MV-4-11 (cell line): Measurements from ENCODE around the gene SH3PXD2B.
"Not testable (repeated sequence)": the region's sequence is repeated elsewhere in the genome, so short reads cannot be mapped to it uniquely, and the experiment has no call there.

Experiments used
- DNase-seq: peaks from one replicate; lab custom pipeline; 2025; lab: John Stamatoyannopoulos, UW

The SH3PXD2B gene

DNA sequence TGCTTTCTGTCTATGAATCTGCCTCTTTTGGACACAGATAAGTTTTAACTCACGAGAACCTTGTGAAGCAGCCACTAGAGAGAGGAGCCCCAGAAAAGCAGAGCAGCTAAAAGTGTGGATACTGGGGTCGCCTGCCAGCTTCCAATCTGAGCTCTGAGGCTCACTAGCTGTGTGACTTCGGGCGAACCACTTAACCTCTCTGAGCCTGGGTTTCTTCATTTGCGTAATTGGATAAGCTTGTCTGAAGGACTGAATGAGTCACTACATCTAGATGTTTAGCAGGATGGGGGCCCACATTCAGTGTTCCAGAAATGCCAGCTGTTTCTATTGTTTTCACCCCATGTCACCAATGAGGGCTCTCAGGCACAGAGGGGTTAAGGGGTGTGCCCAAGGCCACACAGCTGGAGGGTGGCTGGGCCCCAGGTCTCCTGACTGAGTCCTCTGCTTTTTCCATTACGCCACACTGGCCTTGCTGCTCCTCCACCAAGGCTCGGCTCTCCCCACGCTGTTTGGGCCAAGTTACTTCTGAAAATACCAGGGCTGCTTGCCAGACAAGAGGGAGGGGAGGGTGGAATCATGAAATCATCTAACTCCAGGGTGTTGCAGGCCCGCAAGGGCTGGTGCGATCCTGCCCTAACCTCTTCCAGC, 36.2 kb downstream of the SH3PXD2B start:
- DNase-seq = peak; percentile 59

DNA sequence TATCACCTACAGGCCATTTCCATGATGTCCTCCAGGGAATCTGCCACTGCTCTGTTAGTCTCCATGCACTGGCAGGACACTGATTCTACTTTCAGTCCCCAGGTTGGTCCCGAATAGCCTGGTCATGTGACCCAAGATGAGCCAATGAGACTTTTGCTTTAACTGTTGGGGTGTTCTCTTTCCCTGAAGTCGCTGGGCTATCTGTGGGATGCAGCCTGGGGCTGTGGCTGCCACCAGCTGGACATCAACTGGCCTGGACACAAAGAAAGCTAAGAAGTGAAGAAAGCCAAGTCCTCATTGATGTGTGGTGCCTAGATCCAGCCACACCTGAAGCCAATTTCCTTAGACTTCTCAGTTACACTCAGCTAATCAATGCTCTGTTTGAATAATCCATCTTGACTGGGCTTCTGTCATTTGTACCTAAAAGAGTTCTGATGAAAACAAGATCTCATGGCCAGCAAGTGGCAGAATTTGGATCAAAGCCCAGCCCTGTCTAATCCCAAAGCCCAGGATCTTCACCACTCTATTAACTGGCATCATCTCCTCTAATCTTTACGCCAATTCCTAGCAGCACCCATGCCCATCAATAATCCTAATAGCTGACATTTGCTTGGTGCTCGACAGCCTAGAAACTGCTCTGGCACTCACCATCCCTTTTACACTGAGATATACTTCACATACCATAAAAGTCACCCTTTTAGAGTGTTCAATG, 37.0 kb downstream of the SH3PXD2B start:
- DNase-seq = no peak

DNA sequence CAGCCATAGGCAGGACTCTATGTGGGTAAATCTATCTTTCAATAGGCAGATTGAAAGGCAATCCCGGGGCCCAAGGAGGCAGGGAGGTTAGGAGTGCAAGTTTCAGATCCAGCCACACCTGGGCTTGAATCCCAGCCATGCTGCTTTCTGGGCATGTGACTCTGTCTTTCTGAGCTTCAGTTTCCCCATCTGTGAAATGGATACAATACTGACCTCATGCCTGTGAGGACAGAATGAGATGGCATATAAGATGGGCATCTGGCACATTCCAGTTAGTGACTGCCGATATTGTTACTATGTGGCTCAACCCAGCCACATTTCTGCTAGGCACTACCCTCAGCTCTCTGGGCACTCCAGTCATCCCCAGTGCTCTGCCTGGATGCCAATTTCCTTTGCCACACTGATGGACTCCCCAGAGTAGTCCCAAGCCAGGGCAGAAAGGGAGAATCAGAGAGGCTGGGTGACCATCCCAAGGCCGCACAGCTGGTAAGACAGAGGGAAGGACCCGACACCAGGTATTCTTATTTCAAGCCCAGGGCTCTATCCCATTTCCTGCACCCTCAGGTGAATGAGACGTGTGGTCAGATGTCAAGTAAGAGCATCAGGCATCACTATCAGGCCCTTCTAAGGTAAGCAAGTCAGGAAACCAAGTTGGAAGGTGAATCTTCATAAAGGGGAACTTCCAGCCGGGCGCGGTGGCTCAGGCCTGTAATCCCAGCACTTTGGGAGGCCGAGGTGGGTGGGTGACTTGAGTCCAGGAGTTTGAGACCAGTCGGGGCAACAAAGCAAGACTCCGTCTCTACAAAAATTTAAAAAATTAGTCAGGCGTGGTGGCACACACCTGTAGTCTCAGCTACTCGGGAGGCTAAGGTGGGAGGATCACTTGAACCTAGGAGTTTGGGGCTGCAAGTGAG, 38.7 kb downstream of the SH3PXD2B start:
- DNase-seq = no peak

DNA sequence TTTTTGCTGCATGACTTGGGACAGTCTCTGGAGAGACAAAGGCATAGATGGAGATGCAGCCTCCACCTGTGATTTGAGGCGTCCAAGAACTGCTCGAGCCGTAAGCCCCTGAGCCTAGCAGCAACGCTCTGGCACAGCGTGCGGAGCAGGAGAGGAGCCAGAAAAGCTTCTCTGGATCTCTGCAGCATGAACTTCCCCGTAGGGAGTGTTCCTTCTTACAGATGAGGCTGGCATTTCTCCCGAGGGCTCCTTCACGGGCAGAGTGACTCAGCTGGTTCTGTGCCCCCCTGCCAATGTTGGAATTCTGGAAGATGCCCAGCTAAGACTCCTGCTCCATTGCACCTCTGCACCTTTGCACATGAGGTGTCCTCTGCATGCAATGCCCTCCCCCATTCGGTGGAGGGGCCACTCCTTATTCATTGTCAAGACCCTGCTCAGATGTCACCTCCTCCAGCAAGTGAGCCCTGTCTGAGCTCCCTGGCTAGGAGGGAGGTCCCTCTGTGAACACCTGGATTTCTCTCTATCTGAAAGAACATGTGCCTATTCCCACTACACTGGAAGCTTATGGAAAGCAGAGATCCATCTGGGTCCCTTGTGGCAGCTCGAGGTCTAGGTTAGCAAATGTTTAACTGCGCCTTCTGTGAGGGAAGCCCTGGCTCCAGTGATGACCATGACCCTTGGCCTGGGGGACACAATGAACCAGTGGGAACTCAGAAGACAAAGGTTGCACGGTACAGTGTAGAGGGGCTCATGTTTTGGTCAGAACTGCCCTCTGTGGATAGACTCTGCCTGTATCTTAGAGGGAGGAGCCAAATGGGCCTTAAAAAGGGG, 39.6 kb downstream of the SH3PXD2B start:
- DNase-seq = no peak

DNA sequence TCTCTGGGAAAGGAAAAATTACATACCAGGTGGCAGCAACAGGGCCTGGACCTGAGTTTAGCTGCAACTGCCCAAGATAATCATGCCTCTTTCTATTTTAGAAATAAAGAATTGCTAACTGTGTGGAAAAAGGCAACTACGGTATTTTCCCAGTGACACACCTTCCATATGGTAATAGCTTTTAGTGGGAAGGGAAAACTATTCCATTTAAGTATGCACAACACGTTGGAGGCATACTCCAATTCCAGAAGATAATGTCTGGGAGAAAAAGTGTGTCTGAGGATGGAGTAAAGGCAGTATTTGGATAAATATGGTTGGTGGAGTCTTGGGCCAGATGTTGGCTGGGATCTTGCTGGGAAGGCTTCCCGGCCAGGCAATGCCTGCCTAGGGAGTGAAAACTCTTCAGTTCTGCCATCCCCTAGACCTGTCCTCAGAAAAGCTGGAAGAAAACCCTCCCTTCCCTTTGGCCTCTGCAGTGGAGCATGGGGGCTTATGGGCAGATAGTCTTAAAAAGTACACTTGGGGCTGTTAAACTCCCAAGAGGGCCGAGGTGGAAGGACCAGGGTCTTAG, 40.6 kb downstream of the SH3PXD2B start:
- no peak for DNase-seq

DNA sequence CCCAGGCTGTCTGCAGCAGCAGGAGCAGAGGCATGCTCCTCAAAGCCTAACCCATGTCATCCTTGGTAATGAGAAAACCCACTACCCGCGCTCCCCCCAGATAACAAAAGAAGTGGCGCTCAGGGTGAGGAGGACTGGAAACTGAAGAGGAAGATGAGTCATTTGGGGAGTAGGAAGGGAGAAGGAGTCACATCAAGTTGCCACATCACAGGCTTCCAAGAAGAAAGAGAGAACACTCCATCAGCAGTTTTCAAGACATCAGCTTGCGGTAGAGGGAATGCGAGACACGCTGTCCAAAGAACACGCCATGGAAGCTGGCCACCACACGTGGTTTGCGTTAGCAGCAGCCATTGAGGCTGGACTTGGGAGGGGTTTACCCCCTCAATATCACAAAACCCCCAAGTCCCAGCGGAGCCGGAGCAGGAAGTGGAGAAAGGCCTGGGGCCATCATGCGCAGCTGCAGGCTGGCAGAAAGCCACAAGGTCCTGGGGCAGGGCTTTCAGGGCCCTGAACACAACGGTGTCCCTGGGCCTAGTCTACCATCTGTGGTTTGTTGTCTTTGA, 41.5 kb downstream of the SH3PXD2B start:
- peak; percentile 93 for DNase-seq

DNA sequence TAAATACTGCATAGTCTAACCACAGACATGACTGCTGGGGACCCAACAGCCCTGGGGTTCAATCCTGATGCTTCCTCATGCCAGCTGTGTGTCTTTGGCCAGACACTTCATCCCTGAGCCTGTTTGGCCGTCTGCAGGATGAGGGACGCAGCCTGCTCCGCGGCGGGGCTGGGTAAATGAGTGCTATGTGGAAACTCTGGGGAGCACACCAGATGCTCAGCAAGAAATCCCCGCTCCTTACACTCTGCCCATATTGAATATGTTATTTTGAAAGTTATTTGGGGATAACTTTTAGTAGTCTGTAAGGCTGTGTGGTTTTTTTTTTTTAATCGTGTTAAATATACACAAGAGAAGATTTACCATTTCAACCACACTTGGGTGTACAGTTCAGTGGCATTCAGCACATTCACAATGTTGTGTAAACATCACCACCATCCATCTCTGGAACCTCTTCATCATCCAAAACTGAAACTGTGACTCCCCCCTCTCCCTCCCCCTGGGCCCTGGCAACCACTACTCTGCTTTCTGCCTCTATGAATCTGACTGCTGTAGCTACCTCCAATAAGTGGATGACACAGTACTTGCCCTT, 42.7 kb downstream of the SH3PXD2B start:
- DNase-seq = peak; percentile 41

DNA sequence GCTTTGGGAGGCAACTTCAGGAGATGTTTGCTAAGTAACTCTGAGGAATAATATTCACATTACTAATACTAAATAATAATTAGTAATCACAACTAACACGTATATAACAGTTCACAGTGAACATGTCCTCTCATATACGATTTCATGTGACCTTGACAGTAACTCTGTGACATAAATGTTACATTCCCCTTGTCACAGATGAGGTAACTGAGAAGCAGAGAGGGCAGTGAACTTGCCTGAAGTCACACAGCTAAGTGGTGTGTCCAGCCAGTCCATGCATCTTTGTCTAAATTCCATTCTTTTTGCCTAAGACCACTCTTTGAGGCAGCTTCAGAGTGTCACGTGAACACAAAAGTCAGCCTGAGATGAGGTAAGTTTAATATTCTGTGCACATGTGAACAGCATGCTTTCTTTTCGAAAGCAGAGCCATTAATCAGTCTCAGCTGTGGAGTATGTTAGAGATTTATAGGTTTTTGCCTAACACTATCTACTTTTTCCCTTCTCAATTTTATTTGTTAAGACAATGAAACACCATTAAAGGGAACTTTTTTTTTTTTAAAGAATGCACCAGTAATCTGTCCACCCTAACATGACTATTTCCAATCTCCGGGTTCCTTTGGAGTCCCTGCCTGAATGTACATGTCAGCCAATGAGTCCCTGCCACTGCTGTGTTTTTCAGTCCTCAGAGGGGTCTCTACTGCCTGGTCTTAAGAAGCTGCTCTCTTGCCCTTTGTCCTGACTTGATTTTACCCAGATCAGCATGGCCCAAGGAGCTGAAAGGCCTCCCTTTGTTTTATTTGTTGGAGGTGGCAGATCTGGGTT, 43.5 kb downstream of the SH3PXD2B start:
- no peak for DNase-seq

DNA sequence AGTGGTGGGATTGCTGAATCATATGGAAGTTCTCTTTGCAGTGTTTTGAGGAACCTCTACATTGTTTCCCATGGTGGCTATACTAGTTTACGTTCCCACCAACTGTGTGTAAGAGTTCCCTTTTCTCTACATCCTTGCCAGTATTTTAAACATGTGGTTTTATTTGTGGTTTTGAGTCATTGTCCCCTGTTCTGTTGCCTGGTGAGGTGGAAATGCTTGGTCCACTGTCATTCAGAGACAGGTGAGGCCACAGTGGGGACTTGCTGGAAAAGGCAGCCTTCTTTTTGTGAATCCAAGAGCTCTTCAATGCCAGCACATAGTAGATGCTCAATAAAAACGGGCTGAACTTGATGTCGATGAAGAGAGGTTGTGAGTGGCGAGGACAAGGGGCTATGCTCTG, 44.2 kb downstream of the SH3PXD2B start:
- DNase-seq = peak; percentile 96

DNA sequence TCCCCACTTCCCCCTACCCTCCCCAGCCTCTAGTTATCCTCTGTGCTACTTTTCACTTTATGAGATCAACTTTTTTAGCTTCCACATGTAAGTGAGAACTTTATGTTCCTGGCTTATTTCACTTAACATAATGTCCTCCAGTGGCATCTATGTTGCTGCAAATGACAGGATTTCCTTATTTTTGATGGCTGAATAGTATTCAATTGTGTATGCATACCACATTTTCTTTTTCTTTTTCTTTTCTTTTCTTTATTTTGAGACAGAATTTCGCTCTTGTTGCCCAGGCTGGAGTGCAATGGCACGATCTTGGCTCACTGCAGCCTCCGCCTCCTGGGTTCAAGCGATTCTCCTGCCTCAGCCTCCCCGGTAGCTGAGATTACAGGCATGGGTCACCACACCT, 44.8 kb downstream of the SH3PXD2B start:
- not testable (repeated sequence) for DNase-seq

DNA sequence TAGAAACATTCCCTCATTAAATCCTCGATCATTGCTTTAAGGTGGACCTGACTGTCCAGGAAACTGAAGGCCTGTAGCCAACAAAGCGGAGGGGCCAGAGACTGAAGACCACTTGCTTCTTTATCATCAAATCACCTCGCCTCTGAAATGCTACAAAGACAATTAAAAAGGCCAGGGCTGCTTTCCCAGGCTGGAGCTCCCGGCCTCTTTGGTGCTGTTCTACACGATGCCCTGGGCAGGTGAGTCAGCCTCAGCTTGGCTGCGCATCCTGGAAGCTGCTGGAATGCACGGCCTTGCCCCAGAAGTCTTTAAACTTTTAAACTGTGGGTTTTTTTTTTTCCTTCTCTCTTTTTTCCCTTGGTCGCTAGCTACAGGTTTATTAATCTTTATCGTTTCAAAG, 46.5 kb downstream of the SH3PXD2B start:
- DNase-seq = no peak

DNA sequence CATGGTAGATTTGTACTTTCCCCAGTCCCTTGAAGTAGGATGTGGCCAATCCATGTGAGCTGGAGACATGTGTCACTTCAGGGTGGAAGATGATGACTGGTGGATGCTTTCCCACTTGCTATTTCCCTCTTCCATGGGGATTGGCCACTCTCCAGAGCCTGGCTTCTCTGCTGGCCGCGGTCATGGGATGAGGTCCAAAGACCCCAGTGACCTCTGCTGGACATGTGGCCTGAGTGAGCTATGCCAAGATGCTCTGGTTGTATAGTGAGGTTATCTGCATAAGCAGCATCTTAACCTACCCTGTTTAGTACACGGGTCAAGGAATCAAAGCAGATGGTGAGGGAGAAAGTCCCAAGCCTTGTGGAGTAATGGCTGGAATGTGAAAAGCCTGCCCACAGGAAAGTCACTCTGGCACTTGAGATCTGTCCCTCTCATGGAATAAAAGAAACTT, 47.1 kb downstream of the SH3PXD2B start:
- DNase-seq = no peak

DNA sequence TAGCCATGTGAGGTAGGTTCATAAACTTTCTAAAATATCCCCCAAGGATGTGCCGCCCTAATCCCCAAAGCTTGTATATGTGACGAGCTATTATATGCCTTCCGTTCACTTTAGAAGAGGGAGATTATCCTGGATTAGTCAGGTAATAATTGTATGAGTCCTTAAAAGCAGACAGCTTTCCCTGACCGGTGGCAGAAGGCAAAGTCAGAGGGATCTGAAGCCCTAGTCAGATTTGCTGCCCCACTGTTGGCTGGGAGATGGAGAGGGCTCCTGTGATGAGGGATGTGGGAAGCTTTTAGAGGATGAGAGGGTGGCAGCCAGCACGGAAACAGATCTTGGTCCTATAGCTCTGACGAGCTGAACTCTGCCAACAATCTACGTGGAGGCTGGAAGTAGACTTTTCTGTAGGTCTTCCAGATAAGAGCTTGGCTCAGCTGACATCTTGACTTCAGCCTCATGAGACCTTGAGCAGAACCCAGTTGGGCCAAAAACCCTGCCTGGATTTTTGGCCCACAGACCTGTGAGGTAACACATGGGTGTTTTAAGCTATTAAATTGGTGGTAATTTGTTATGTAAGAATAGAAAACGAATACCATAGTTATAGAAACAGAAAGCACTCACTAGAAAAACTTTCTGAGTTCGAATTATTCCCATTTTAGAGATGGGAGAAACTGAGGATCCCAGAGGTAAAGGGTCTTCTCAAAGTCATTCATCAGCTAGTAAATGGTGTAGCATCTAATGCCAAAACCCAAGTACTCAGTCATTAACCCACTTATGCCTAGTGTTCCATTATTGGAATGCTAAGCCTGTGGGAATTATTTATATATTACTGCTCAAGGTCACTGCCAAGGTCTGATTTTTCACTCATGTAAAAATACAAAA, 48.9 kb downstream of the SH3PXD2B start:
- no peak for DNase-seq

DNA sequence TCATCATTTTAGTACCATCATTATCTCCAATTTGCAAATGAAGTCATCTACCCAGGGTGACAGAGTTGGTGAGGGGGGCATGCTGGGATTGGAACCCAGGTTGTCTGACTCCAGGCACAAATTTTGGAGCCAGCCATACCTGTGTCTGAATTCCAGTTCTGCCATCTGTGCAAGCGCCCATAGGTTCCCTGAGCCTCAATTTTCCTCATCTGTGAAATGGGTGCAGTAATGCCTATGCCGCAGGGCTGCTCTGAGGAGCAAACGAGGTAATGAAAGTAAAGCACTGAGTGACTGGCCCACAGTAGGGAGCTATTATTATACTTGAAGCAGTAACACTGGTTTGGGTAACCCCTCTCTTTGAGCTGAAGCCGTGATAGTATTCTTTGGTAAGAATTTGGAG, 49.6 kb downstream of the SH3PXD2B start:
- no peak for DNase-seq

DNA sequence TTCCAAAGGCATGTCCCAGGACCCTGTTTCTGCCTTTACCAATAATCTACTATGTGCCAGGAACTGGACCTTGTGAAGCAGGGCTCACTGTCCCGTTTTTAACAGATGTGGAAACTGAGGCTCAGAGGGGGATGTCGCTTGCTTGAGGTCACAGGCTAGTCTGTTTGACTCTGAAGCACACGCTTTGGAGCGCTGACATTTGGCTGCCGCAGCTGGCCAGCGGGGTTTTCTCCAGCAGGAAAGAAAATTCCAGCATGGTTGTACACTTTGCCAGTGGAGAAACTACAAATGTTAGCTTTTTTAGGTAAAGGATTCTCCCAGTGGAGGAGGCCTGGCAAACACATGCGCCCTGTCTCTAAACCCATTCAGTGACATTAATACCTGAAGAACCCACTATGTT, 50.5 kb downstream of the SH3PXD2B start:
- DNase-seq = no peak

DNA sequence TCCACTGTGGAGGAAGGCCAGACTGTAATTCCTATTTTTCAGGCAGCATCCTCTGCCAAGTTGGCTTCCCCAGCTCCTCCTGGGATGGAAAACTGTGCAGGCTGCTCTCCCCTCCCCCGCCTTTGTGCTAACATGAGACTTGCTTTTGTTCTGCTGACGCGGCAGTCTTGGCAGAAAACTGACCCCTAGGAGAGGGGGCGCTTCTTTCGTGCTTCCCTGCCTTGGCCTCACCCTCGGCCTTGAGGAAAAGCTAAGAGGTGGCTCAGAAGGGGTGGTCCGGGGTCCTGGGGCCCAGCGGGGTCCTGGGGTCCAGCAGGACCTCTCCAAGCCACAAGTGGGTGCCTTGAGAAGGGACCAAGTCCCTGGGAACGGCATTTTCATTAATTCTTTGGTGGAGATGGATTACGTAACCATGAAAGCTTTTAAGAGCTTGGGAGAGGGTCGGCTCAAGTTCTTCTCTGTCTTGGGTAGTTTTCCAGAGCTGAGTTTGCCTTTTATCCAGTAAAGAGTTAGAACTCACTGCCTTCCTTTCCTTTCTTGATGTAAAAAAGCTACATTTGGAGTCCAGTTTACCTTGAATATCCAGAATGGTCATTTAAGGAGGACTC, 51.0 kb downstream of the SH3PXD2B start:
- DNase-seq = no peak

DNA sequence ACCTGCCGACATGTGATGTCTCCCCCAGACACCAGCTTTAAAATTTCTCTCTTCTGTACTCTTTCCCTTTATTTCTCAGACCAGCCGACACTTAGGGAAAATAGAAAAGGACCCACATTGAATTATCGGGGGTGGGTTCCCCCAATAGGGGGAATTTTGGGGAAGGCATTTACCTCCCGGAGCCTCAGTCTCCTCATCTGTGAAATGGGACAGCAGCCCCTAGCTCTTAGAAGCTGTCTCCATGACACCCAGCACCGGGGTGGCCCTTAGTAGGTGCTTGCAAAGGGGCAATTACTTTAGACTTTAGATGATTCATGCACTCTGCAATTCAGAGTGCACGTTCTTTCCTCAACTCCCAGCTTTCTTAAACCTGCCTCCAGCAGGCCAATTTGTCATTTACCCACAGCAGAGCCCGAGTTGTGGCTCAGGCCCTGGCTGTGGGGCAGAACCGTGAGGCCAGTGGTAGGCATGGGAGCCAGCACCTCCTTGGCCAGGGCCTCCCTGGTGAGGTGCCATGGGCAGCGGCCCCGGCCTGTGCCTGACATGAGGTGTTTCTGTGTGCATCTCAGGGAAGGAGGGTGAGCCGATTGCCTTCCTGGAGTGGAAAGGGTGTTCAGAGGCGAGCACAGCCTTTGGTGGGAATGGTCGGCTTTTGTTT, 51.7 kb downstream of the SH3PXD2B start:
- DNase-seq = no peak

DNA sequence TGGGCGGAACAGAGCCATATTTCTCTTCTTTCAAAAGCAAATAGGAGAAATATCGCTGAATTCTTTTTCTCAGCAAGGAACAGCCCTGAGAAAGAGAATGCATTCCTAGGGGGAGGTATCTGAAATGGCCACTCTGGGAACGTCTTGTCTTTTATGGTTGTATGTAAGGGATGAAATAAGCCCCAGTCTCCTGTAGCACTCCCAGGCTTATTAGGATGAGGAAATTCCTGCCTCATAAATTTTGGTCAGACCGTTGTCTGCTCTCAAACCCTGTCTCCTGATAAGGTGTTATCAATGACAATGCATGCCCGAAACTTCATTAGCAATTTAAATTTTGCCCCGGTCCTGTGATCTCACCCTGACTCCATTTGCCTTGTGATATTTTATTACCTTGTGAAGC, 52.3 kb downstream of the SH3PXD2B start:
- not testable (repeated sequence) for DNase-seq
